T-helper 1 cell treated with Interleukin-12 subunit alpha and Interleukin-12 subunit beta and Interleukin-4 antibody, amounts not matched to agents 30 μg/mL and 1 μg/mL, for 36 hours (primary cell): ENCODE results near the gene PMF1.
"Not testable (repeated sequence)": the region's sequence is repeated elsewhere in the genome, so short reads cannot be mapped to it uniquely, and the experiment has no call there.

ENCODE experiments used
- H3K27ac Mint-ChIP-seq: one replicate; pipeline ENCODE4 v1.8.0; 2021; ENCODE audit warnings: mild to moderate bottlenecking, mixed read lengths
- H3K27me3 Mint-ChIP-seq: one replicate; pipeline ENCODE4 v1.8.0; 2021; ENCODE audit warnings: low read depth, mixed read lengths
- H3K36me3 Mint-ChIP-seq: one replicate; pipeline ENCODE4 v1.8.0; 2021; ENCODE audit warnings: low read depth, mixed read lengths
- H3K4me1 Mint-ChIP-seq: one replicate; pipeline ENCODE4 v1.8.0; 2021; ENCODE audit warnings: low read depth, mixed read lengths
- H3K4me3 Mint-ChIP-seq: one replicate; pipeline ENCODE4 v1.8.0; 2021; ENCODE audit warnings: mild to moderate bottlenecking, moderate library complexity, mixed read lengths
- H3K9me3 Mint-ChIP-seq: one replicate; pipeline ENCODE4 v1.8.0; 2021; ENCODE audit warnings: mixed read lengths

Gene PMF1

GRCh38 chr1:156212833-156213643 lies at the start of gene PMF1:
PMF1 (plus strand) TSS chr1:156213007; CDS start chr1:156213016, 9 bp downstream.
- Mint-ChIP-seq H3K4me3 (peak within 1 kb of the TSS; percentile 89), H3K4me1 (peaks cover 36% of the 10 kb centered on the region), H3K27ac (peak within 1 kb of the TSS; percentile 96), H3K27me3 (no peaks in the 10 kb centered on the region), H3K9me3 (no peaks in the 10 kb centered on the region), H3K36me3 (peaks cover 37% of the 10 kb centered on the region)

- Mint-ChIP-seq H3K9me3 (peaks cover 8% of the 10 kb centered on the region), H3K27me3 (no peaks in the 10 kb centered on the region), H3K4me1 (peaks cover 28% of the 10 kb centered on the region), H3K4me3 (no peak overlapping the region), H3K27ac (no peak overlapping the region), H3K36me3 (peaks cover 6% of the 10 kb centered on the region)
Measured at GRCh38 chr1:156163712-156164111, 49.1 kb upstream of the PMF1 start.

GRCh38 chr1:156164125-156164831 lies 48.5 kb upstream of the PMF1 start:
- no peaks in the 10 kb centered on the region for H3K27me3 Mint-ChIP-seq
- H3K9me3 Mint-ChIP-seq = peaks cover 8% of the 10 kb centered on the region
- no peak overlapping the region for H3K27ac Mint-ChIP-seq
- H3K4me1 Mint-ChIP-seq = peaks cover 25% of the 10 kb centered on the region
- no peak overlapping the region for H3K4me3 Mint-ChIP-seq
- H3K36me3 Mint-ChIP-seq = peaks cover 6% of the 10 kb centered on the region

- H3K4me1 Mint-ChIP-seq = peaks cover 19% of the 10 kb centered on the region
- no peak overlapping the region for H3K4me3 Mint-ChIP-seq
- H3K36me3 Mint-ChIP-seq = peaks cover 6% of the 10 kb centered on the region
- peaks cover 8% of the 10 kb centered on the region for H3K9me3 Mint-ChIP-seq
- peak overlapping the region; percentile 17 for H3K27ac Mint-ChIP-seq
- no peaks in the 10 kb centered on the region for H3K27me3 Mint-ChIP-seq
Measured at GRCh38 chr1:156165083-156165482, 47.7 kb upstream of the PMF1 start.

GRCh38 chr1:156167536-156167935 lies 45.3 kb upstream of the PMF1 start:
- Mint-ChIP-seq H3K9me3 (peaks cover 8% of the 10 kb centered on the region), H3K27me3 (no peaks in the 10 kb centered on the region), H3K4me1 (peaks cover 9% of the 10 kb centered on the region), H3K4me3 (no peak overlapping the region), H3K36me3 (peaks cover 6% of the 10 kb centered on the region), H3K27ac (no peak overlapping the region)

- peaks cover under 1% of the 10 kb centered on the region for H3K4me1 Mint-ChIP-seq
- H3K9me3 Mint-ChIP-seq = no peaks in the 10 kb centered on the region
- peaks cover 4% of the 10 kb centered on the region for H3K27me3 Mint-ChIP-seq
- no peaks in the 10 kb centered on the region for H3K36me3 Mint-ChIP-seq
- no peak overlapping the region for H3K4me3 Mint-ChIP-seq
- no peak overlapping the region for H3K27ac Mint-ChIP-seq
Measured at GRCh38 chr1:156172696-156173470, 39.9 kb upstream of the PMF1 start.

GRCh38 chr1:156176610-156177210 lies 36.1 kb upstream of the PMF1 start:
- H3K4me3 Mint-ChIP-seq = no peak overlapping the region
- H3K36me3 Mint-ChIP-seq = peaks cover 3% of the 10 kb centered on the region
- H3K4me1 Mint-ChIP-seq = peaks cover 6% of the 10 kb centered on the region
- no peak overlapping the region for H3K27ac Mint-ChIP-seq
- H3K9me3 Mint-ChIP-seq = no peaks in the 10 kb centered on the region
- H3K27me3 Mint-ChIP-seq = peaks cover 7% of the 10 kb centered on the region

GRCh38 chr1:156177919-156178654 lies 34.7 kb upstream of the PMF1 start:
- Mint-ChIP-seq H3K4me1 (peaks cover 6% of the 10 kb centered on the region), H3K27ac (peak overlapping the region; percentile 21), H3K9me3 (no peaks in the 10 kb centered on the region), H3K36me3 (peaks cover 3% of the 10 kb centered on the region), H3K4me3 (no peak overlapping the region), H3K27me3 (peaks cover 7% of the 10 kb centered on the region)

- H3K4me3 Mint-ChIP-seq = no peak overlapping the region
- H3K27ac Mint-ChIP-seq = no peak overlapping the region
- no peaks in the 10 kb centered on the region for H3K9me3 Mint-ChIP-seq
- peaks cover 3% of the 10 kb centered on the region for H3K36me3 Mint-ChIP-seq
- H3K27me3 Mint-ChIP-seq = peaks cover 4% of the 10 kb centered on the region
- peaks cover 6% of the 10 kb centered on the region for H3K4me1 Mint-ChIP-seq
Measured at GRCh38 chr1:156180471-156180870, 32.3 kb upstream of the PMF1 start.

GRCh38 chr1:156181391-156181924 lies 31.3 kb upstream of the PMF1 start:
- not testable (repeated sequence) for H3K27me3 Mint-ChIP-seq, H3K4me1 Mint-ChIP-seq, H3K27ac Mint-ChIP-seq, H3K36me3 Mint-ChIP-seq, H3K4me3 Mint-ChIP-seq, H3K9me3 Mint-ChIP-seq

GRCh38 chr1:156182010-156182779 lies 30.6 kb upstream of the PMF1 start:
- not testable (repeated sequence) for H3K4me3 Mint-ChIP-seq, H3K4me1 Mint-ChIP-seq, H3K36me3 Mint-ChIP-seq, H3K27me3 Mint-ChIP-seq, H3K27ac Mint-ChIP-seq
- H3K9me3 Mint-ChIP-seq = peaks cover 10% of the 10 kb centered on the region

- H3K9me3 Mint-ChIP-seq = peaks cover 14% of the 10 kb centered on the region
- not testable (repeated sequence) for H3K27me3 Mint-ChIP-seq, H3K4me3 Mint-ChIP-seq, H3K36me3 Mint-ChIP-seq, H3K4me1 Mint-ChIP-seq, H3K27ac Mint-ChIP-seq
Measured at GRCh38 chr1:156186347-156187177, 26.2 kb upstream of the PMF1 start.
